AG04450 (cell line): Measurements from ENCODE around the gene ASIC2. TPM values are rescaled to one million over a fixed set of nuclear protein-coding genes. Genes with fewer than 3 reads are reported as not detected.

Source experiments
- CTCF ChIA-PET: fragments of 300-600, 350-600 bp; formaldehyde crosslinking; extraction: SDS; loops from one replicate; lab custom pipeline; 2022; ENCODE audit warnings: antibody characterized with exemption, inconsistent platforms; lab: Charles Lee
- POLR2A ChIA-PET: fragments of 350-600 bp; formaldehyde crosslinking; extraction: SDS; loops from one replicate; lab custom pipeline; 2021; ENCODE audit warnings: antibody characterized with exemption, inconsistent platforms; lab: Yijun Ruan, JAX
- DNase-seq: peaks from one replicate; pipeline ENCODE4 v3.0.0-alpha.2; 2011; ENCODE audit warnings: low read depth, low spot score
- H3K27ac ChIP-seq: one replicate; pipeline ENCODE4 v1.5.1; 2012; ENCODE audit warnings: low read depth, low read length, control low read depth
- H3K27me3 ChIP-seq: one replicate; pipeline ENCODE4 v1.6.0; 2012; ENCODE audit warnings: low read length; ENCODE audit not compliant: control insufficient read depth, insufficient read depth
- H3K4me3 ChIP-seq: 2 replicates; pipeline ENCODE4 v1.5.1; 2011; ENCODE audit warnings: mild to moderate bottlenecking, low read depth, low read length, control low read depth
- H3K9me3 ChIP-seq: 2 replicates; pipeline ENCODE4 v1.5.1; 2012; ENCODE audit warnings: low read length; ENCODE audit not compliant: control insufficient read depth, insufficient read depth
- CTCF ChIP-seq: IDR thresholded peaks from 2 replicates; pipeline ENCODE4 v1.5.1; 2011; ENCODE audit warnings: low read depth, low read length, control low read depth, inconsistent platforms
- polyA plus RNA-seq: library from polyadenylated mRNA; depleted of rRNA; stranded (reverse); fragments of >200 nt; gene quantifications from 2 replicates; pipeline ENCODE4 v1.2.3, GENCODE V29; 2011

The ASIC2 gene
- polyA plus RNA-seq, 1 experiment = 0.19 TPM

- ChIA-PET POLR2A (no interaction called here), CTCF (no interaction called here)
- DNase-seq = no peak
- TF ChIP-seq CTCF = no peak
- Histone ChIP-seq H3K9me3 (no peaks in the 10 kb centered on the region), H3K4me3 (no peak overlapping the region), H3K27me3 (peaks cover 6% of the 10 kb centered on the region), H3K27ac (no peak overlapping the region)
Observed at GRCh38 chr17:33121756-33122155, 171.3 kb downstream of the ASIC2 start.

- no peak for DNase-seq
- ChIA-PET POLR2A (no interaction called here), CTCF (no interaction called here)
- Histone ChIP-seq H3K27ac (no peak overlapping the region), H3K27me3 (peaks cover 6% of the 10 kb centered on the region), H3K4me3 (no peak overlapping the region), H3K9me3 (no peaks in the 10 kb centered on the region)
- TF ChIP-seq CTCF = no peak
Observed at GRCh38 chr17:33121272-33121671, 171.8 kb downstream of the ASIC2 start.

GRCh38 chr17:33120103-33120502 lies 173.0 kb downstream of the ASIC2 start:
- Histone ChIP-seq H3K9me3 (no peaks in the 10 kb centered on the region), H3K4me3 (no peak overlapping the region), H3K27me3 (peaks cover 9% of the 10 kb centered on the region), H3K27ac (no peak overlapping the region)
- DNase-seq = no peak
- ChIA-PET POLR2A (no interaction called here), CTCF (no interaction called here)
- TF ChIP-seq CTCF = no peak

GRCh38 chr17:33118391-33119075 lies 174.6 kb downstream of the ASIC2 start:
- Histone ChIP-seq H3K4me3 (no peak overlapping the region), H3K27me3 (peaks cover 9% of the 10 kb centered on the region), H3K9me3 (no peaks in the 10 kb centered on the region), H3K27ac (no peak overlapping the region)
- CTCF ChIA-PET = no interaction called here
- DNase-seq = no peak
- TF ChIP-seq CTCF = no peak
- POLR2A ChIA-PET = no interaction called here

- H3K4me3 ChIP-seq = no peak overlapping the region
- no peak for DNase-seq
- no peak for TF ChIP-seq CTCF
- no peak overlapping the region for H3K27ac ChIP-seq
- ChIA-PET POLR2A (no interaction called here), CTCF (no interaction called here)
- peaks cover 5% of the 10 kb centered on the region for H3K27me3 ChIP-seq
- H3K9me3 ChIP-seq = no peaks in the 10 kb centered on the region
Observed at GRCh38 chr17:33116021-33116551, 177.0 kb downstream of the ASIC2 start.
